HL-60/S4 (cell line): ENCODE results near the gene PRR16.
"Not testable (repeated sequence)": the region's sequence is repeated elsewhere in the genome, so short reads cannot be mapped to it uniquely, and the experiment has no call there.

ENCODE experiments used
- in situ Hi-C: fragments of 300-500 bp; cut with MboI; formaldehyde crosslinking; loops from 2 replicates; pipeline ENCODE4 v1.14.3; 2022; ENCODE audit warnings: low sequenced_read_pairs

PRR16 gene

DNA sequence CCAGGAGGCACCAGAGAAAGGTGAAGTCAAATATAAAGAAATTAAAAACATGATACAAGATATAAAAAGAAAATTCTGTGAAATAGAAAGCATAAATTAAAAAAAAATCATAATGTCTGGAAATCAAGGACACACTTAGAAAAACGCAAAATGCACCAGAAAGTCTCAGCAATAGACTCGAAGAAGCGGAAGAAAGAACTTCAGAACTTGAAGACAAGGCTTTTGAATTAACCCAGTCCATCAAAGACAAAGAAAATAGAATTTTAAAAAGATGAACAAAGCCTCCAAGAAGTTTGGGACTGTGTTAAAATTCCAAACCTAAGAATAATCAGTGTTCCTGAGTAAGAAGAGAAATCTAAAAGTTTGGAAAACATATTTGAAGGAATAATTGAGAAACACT is 168.3 kb downstream of the PRR16 start:
- in situ Hi-C loops, result no loop called here

DNA sequence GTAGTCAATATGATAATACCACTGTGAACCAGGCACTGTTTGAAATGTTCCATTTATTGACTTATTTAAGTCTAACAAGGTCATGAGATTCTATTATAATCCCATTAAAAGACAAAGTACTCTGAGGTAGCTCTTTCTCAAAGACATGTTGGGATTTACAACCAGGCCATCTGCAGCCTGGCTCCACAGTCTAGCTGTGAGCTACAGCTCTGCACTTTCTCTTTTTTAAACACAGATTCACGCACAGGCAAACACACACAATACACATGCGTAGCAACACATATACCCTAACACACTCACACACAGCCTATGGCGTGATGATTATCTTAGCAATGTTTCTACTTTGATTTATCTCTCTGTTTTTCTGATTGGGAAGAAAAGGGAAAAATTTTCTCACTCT is 174.3 kb downstream of the PRR16 start:
- in situ Hi-C loops, result no loop called here

DNA sequence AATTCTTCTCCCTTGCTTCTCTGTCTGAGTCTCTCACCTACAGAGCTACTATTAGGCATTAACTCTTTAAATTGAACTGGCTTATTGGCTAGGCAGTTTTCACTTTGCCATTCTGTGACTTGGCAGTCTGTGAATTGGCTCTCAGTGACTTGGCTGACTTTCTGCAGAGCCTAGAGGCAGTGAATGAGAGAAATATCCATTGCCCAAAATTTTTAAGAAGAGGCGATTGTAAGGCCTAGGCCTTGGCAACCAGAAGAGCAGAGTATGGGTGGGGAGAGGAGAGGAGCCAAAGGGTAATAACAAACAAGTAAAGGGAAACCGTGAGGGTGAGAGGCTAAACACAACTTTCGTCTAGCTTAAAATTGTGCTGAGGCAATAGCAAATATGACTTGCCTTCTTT is 176.7 kb downstream of the PRR16 start:
- in situ Hi-C loops, result no loop called here

DNA sequence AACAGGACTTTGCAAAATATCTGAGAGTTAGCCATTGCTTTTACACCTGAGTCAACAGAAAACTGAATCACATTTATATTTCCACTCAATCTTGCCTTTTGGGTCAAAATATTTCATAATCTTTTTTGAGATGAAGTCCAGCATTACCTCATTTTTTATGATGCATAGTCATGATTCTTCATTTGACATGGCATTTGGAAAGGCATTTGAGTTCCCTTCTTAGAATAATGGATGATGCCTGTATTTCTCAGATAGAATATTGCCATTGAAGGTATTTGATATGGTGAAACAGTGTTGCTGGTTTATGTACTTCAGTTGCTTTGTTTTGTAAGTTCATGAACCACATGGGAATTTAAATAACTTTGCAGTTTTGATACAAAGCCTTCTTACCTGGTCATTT is 180.4 kb downstream of the PRR16 start:
- in situ Hi-C loops, result no loop called here

DNA sequence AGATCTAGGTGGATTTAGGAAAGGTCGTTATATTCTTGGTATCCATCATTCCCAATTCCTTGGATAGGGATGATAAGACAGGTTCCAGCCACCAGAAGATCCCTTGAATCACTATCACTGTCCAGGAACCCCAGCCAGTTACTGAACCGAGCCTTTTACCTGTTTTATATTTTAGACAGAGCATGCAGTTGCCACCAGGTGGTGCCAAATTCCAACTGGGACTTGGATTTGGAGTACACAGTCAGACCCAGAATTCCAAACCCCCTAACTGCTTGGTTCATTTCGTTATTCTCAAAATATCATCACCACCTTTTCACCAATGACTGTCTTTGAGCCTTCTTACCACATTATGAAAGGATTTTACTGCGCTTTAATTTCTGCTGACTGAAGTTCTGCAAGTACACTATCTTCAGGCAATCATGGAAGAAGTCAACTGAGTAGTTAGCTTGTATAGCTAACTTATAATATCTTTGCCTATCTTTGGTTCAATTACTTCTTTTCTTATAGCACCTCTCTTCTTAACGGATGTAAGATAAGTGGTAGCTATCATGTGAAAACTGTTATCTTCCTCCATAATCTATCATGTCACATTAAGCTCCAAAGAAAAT is 191.8 kb downstream of the PRR16 start:
- in situ Hi-C loops, result no loop called here

DNA sequence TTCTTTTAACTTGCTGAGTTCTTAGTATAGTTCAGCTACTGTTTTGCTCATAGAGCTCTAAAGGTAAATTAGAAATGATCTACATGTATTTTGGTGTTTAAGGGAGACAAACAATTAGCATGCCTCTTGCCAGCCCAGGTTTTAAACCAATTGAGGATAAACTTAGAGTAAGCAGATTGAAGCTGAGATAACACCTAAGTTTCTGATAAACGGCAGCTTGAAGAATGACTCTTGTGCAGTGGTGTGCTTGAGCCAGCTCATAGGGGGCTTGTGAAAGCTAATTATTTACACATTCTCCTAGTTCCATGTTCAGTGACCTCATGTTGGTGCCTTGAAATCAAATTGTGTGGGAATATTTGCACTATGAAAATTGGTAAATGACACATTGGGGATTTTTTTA is 193.0 kb downstream of the PRR16 start:
- in situ Hi-C loops, result no loop called here

DNA sequence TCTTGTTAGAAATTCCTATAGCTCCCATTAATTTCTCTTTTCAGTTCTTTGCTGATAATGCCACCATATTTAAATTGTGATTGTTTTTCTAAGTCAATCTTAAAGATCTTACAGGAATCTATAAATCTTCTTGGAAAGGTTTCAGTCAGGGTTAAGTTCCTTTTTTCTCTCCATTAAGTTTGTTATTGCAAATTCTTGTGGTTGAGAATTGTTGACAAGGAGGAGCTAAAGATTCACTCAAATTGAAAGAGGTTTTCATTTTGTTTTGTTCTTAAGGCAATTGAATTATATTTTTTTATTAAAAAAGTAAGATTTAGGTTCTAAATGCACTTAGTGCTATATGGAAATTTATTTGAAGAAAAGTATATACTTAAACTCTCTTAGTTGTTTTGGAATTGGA is 213.4 kb downstream of the PRR16 start:
- in situ Hi-C loops, result no loop called here

DNA sequence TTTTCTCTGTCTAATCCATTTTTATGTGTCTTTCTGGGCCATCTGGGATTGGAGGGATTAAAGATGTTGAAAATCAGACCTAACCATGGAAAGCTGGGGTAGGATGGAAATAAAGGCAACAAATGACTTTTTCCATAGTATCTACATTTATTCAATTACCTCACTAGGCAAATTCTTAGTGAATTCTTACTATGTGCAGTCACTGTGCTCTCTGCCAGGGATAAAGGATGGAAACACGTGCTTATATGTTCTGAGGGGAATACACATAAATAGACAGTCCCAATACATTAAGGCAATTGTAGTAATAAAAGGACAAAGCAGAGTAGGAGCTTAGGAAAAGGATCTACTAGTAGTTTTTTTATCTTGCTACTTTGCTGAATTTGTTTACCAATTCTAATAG is 214.2 kb downstream of the PRR16 start:
- in situ Hi-C loops, result no loop called here

DNA sequence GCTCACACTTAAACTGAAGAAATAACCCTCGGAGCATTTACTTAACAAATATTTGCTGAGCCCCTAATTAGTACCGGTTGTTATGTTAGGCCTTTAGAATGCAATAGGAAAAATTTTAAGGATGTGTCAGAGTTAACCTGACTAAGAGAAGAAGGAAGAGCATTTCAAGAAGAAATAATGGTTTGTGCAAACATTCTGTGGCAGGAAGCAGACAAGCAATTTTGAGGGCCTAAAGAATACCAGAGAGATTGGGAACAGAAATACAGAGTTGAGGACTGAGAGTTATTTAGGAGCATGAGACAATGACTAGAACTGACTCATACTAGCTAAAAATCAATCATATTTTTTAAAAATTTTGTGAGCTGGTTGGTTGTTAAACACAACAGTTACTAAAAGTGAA is 218.8 kb downstream of the PRR16 start:
- in situ Hi-C loops, result no loop called here

DNA sequence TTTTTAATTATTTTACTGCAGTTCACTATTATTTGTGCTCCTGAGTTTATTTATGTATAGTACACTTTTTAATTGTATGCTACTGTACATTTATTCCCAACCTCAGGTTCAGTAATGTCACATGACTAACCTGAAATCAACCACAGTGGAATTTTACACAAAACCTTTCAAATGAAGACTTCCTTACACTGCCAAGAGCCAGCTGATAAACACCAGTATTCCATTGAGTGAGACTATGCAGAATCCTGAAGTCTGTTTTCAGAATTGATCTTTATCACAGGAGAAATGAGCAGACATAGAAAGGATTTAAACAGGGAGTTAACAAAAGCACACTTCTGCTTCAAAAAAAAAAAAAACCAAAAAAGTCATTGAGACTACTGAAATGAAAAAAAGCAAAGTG is 219.5 kb downstream of the PRR16 start:
- in situ Hi-C loops, result no loop called here

DNA sequence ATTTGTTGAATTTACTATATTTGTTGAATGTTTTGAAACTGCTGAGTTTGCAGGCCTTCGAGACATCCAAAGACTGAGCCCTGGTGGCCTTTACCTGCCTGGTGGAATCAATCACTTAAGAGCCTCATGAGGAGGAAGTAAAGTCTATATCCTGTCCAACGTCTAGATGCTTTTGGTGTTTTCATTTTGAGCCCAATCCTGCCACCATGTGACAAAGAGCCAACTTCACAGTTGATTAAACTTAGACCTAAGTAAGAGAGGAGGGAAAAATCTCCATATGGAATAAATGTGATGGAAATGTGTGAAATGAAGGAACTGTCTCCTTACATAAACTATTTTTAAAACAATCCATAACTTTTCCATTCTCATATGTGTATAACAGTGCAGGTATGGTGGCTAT is 220.1 kb downstream of the PRR16 start:
- in situ Hi-C loops, result no loop called here

DNA sequence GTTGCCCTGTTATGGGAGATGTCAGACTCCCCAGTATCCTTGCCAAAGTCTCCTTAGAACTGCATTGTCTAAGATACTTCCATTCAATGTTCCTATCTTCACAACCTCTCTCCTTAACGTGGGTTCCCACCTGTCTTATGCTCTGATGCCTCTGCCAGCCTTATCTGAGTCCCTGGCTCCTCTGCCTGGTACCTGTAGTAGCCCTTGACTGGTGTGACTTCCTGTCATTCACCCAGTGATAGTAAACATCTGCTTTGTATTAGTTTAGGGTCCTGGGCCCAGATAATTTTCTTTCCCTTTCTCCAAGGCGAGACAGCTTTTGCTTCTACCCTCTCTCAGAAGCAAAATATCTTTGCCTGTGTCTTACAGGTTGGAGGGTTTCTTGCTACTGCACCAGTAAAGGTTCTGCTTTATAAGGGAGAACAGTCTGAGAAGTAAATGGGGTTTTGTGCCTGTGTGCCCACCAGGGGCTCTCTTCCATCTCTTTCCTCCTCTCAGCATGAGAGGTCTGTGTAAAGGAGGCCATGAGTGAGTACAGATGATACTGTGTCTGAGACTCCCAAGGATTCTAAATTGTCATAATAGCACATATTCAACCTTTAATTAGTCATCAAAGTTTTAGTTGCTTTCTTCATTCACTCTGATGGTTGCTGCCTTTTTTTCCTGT is 220.8 kb downstream of the PRR16 start:
- in situ Hi-C loops, result no loop called here

DNA sequence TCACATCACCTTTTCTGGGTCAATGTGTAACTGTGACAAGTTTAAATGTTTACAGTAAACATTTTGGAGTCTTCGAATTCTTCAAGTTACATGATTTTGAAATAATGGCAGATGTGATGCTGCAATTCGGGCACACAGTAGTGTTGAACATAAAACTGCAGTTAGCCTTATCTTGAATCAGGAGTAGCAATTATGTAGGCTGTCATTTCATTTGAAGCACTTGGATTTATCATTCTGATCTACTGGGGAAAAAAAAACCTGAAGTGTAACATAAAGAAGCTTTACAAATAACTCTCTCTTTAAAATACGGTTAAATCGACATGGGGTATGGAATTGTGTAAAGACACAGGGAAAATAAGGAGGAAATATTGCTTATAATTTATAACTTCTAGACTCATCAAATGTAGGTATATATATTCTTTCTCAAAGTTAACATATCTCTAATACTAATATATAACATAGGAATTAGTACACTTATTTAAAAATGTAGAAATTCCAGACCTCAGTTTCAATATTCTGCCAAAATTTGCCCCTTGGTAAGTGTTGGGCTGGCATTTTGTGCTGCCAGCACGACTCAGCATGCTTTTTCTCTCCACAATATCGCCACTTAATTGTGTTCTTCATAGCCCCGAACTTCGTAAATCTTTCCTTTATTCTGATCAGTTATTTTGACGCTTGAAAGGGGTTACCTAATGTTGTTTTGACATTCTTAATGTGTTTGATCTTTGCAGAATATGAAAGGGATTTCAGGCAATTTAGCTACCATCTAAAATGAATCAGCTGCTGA is 226.7 kb downstream of the PRR16 start:
- in situ Hi-C loops, result no loop called here

DNA sequence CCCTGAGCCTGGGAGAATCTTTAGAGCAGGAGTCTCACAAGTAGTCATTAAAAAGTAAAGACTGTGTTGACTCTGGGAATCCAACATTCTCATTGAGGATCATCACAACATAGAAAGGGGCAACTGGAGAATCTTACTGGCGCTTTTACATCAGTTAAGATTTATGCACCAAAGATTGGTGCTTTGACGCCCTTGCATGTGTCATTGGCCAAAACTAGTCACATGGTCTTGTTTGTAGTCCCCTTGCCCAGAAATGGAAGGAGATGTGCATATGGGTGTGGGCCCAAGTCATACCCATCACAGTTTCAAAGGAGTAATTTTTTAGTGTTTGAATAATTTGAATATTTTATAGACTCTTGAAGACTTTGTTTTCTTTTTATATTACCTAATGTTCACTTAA is 228.2 kb downstream of the PRR16 start:
- in situ Hi-C loops, result no loop called here

DNA sequence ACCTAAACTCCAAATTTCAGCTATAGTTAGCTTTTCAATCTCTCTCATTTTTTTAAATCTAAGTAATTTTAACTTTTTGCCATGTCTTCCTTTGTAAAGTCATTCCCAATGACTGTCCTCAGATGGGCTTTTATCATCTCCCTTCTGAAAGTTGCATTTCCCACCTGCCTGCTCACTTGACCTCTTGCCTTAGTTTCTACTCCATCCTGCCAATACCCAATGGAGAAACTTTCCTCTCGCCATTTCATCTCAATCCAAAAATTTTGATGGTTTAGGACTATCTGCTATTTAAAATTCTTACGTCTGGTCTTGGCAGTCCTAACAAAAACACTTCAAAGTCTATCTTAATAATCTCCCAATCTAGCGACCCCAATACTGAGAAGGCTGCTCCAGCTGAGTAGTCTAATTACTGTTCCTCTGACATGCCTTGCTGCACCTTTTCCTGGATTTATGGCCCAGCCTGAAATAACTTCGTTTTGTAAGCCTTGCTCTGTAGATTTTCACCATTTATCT is 231.3 kb downstream of the PRR16 start:
- in situ Hi-C loops, result no loop called here

DNA sequence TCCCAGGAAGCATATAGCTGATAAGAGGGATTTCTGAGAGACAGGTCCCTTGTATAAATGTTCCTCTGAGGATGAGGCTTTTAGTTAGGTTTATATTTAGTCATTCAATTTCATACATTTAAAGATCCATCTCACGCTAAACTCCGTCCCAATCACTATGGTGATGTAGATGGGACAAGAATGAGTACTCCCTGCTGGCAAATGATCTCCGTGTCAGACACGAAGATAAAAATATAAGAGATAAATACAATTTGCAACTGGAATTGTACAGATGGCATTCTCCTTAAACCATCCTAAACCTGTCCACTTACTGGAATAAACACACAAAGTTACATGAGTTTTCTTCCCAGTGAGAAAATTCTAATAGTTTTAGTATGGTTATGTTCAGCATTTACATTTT is 233.0 kb downstream of the PRR16 start:
- in situ Hi-C loops, result no loop called here

DNA sequence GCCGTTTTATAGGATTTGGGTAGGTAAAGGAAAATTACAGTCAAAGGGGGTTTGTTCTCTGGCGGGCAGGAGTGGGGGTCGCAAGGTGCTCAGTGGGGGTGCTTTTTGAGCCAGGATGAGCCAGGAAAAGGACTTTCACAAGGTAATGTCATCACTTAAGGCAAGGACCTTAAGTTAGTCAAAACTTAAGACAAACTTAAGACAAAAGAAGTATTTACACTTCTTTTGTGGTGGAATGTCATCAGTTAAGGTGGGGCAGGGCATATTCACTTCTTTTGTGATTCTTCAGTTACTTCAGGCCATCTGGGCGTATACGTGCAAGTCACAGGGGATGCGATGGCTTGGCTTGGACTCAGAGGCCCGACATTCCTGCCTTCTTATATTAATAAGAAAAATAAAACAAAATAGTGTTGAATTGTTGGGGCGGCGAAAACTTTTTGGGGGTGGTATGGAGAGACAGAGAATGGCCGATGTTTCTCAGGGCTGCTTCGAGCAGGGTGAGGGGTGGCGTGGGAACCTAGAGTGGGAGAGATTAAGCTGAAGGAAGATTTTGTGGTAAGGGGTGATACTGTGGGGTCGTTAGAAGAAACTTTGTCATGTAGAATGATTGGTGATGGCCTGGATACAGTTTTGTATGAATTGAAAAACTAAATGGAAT is 233.7 kb downstream of the PRR16 start:
- in situ Hi-C loops, result not testable (repeated sequence)

DNA sequence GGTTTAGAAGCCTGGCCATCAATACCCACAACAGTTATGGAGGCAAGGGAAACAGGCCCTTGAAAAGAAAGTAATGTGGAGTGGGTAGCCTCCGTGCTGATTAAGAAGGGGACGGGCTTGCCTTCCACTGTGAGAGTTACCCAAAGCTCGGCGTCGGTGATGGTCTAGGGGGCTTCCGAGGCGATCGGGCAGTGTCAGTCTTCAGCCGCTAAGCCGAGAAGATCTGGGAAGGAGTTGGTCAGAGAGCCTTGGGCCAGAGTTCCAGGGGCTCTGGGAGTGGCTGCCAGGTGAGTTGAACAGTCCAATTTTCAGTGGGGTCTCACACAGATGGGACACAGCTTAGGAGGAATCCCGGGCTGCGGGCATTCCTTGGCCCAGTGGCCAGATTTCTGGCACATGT is 236.6 kb downstream of the PRR16 start:
- in situ Hi-C loops, result not testable (repeated sequence)

DNA sequence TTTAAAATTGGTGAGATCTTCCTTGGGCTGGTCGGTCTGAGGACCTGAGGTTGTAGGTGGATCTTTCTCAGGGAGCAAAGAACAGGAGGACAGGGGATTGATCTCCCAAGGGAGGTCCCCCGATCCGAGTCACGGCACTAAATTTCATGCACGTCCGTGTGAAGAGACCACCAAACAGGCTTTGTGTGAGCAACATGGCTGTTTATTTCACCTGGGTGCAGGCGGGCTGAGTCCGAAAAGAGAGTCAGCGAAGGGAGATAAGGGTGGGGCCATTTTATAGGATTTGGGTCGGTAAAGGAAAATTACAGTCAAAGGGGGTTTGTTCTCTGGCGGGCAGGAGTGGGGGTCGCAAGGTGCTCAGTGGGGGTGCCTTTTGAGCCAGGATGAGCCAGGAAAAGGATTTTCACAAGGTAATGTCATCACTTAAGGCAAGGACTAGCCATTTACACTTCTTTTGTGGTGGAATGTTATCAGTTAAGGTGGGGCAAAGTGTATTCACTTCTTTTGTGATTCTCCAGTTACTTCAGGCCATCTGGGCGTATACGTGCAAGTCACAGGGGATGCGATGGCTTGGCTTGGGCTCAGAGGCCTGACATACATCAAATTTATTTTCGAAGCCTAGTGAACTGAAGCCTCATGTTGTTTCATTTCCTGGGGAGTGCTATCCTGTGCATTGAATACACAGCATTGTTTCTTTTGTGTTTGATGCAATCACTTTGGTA is 238.9 kb downstream of the PRR16 start:
- in situ Hi-C loops, result not testable (repeated sequence)

DNA sequence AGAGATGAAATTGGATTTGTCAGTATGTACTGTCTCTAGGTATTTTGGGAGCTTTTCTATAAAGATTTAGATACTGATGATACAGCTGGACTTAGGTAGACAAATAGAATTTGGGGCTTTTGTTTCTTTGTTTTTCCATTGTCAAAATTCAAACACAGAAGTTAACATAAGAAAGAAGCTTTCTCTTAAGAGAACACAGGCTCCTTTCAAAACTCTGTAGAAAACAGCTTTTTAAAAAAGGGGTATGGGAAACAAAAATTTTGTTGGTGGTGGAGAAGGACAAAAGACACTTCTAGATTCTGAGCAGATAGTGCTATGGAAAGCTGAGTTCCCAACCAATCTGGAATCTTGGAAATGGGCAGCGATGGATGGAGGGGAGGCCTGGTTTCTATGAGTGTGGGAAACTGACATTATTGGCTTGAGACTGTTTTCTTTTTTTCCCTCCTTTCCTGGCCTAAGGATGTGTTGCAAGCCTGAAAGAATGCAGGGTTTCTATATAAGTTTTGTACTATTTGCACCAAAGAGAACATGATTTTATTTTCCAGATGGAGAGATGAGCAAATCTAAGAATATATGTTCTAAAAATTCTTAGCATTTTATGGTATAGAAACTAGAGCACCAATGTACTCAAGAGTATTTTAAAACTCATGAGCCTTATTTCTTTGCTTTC is 240.0 kb downstream of the PRR16 start:
- in situ Hi-C loops, result no loop called here
